Prostate gland (tissue), 2 donors: Measurements from ENCODE around the gene SCAANT1. TPM values are rescaled to one million over a fixed set of nuclear protein-coding genes. Genes with fewer than 3 reads are reported as not detected.

Experiments
- DNase-seq: peaks from one replicate; pipeline ENCODE4 v3.0.0-alpha.2; 2019; ENCODE audit warnings: low spot score
- H3K27ac ChIP-seq, 2 donors: fragments of 200-600 bp; sonication (generic); 2 replicates each; pipeline ENCODE4 v1.5.1; 2017 to 2019
- H3K27me3 ChIP-seq: fragments of 200-600 bp; sonication (generic); replicated peaks from 2 replicates; pipeline ENCODE4 v1.5.1; 2019; ENCODE audit not compliant: insufficient read depth
- H3K36me3 ChIP-seq, 2 donors: fragments of 200-600 bp; sonication (generic); 1 replicate in 1 of 2; 2 replicates in 1 of 2; pipeline versions ENCODE4 v1.5.1 to v1.8.1; 2017 to 2019
- H3K4me1 ChIP-seq: fragments of 200-600 bp; sonication (generic); replicated peaks from 2 replicates; pipeline ENCODE4 v1.5.1; 2019
- H3K4me3 ChIP-seq, 2 donors: fragments of 200-600 bp; sonication (generic); 2 replicates each; pipeline ENCODE4 v1.5.1; 2017 to 2019
- H3K9me3 ChIP-seq: fragments of 200-600 bp; sonication (generic); 2 replicates; pipeline ENCODE4 v1.5.1; 2017
- CTCF ChIP-seq, 4 experiments: fragments of 200-600 bp in 2 of 4; fragments of 450-650 bp in 2 of 4; sonication (generic) in 2 of 4; IDR thresholded peaks; 1 replicate in 3 of 4; 2 replicates in 1 of 4; pipeline ENCODE4 v1.5.1; 2016 to 2019; ENCODE audit warnings: antibody characterized with exemption in 4 of 4, mild to moderate bottlenecking in 2 of 4, moderate library complexity in 2 of 4
- POLR2A ChIP-seq: fragments of 450-650 bp; IDR thresholded peaks from one replicate; pipeline ENCODE4 v1.6.1; 2016; ENCODE audit warnings: antibody characterized with exemption, mild to moderate bottlenecking
- POLR2AphosphoS5 ChIP-seq: sonication (generic); formaldehyde crosslinking; IDR thresholded peaks from one replicate; pipeline ENCODE4 v1.6.1; 2017; ENCODE audit warnings: antibody characterized with exemption
- WGBS: methylation state at CpG from one replicate; pipeline ENCODE4 v1.1.5; 2018; 5-methylcytosine and 5-hydroxymethylcytosine counted together
- intact Hi-C: fragments of 100-400 bp; cut with DNase I; formaldehyde crosslinking; loops from one replicate; pipeline ENCODE4 v1.14.2; 2022
- total RNA-seq, 2 donors: library from RNA; depleted of rRNA; stranded (reverse); fragments of >200 nt; gene quantifications; one replicate each; pipeline ENCODE4 v1.1.0, GENCODE V29; 2016

Gene SCAANT1
- total RNA-seq, 2 donors from 2014 or later = not detected

- no peaks in the 10 kb centered on the region for H3K4me1 ChIP-seq
- intact Hi-C loops = no loop called here
These were observed 25.8 kb upstream of the SCAANT1 start for GRCh38 chr3:63937661-63938651.

GRCh38 chr3:63936925-63937324 is 24.7 kb upstream of the SCAANT1 start:
- 67% methylated on average over 4 of the region's 4 CpGs for WGBS
- Histone ChIP-seq H3K4me1 (no peaks in the 10 kb centered on the region), H3K27ac (no peak overlapping the region), H3K36me3 (no peaks in the 10 kb centered on the region), H3K9me3 (no peaks in the 10 kb centered on the region), H3K27me3 (no peaks in the 10 kb centered on the region), H3K4me3 (no peak overlapping the region)
- TF ChIP-seq POLR2A (no peak), CTCF (IDR thresholded peaks at IDR 0.05) (no peak), POLR2AphosphoS5 (no peak)
- DNase-seq = no peak
- intact Hi-C loops = no loop called here

More at GRCh38 chr3:63937661-63938651, 25.8 kb upstream of the SCAANT1 start:
- no peak overlapping the region for H3K4me3 ChIP-seq
- no peaks in the 10 kb centered on the region for H3K9me3 ChIP-seq
- H3K27me3 ChIP-seq = no peaks in the 10 kb centered on the region
- H3K27ac ChIP-seq = no peak overlapping the region
- DNase-seq = peak; percentile 60
- H3K36me3 ChIP-seq = no peaks in the 10 kb centered on the region
- TF ChIP-seq POLR2A (no peak), POLR2AphosphoS5 (peak; percentile 70)
- whole genome bisulfite sequencing = 57% methylated on average over 6 of the region's 6 CpGs

- Histone ChIP-seq H3K4me1 (no peaks in the 10 kb centered on the region), H3K4me3 (no peak overlapping the region), H3K27ac (no peak overlapping the region), H3K27me3 (no peaks in the 10 kb centered on the region), H3K9me3 (no peaks in the 10 kb centered on the region), H3K36me3 (no peaks in the 10 kb centered on the region)
- DNase-seq = no peak
- 85% methylated on average over 6 of the region's 6 CpGs for WGBS
- intact Hi-C loops = no loop called here
- TF ChIP-seq POLR2AphosphoS5 (no peak), CTCF (IDR thresholded peaks at IDR 0.05) (no peak), POLR2A (no peak)
These were observed 22.1 kb upstream of the SCAANT1 start for GRCh38 chr3:63934041-63934866.

GRCh38 chr3:63933459-63933858 is 21.3 kb upstream of the SCAANT1 start:
- no peaks in the 10 kb centered on the region for H3K9me3 ChIP-seq
- H3K27me3 ChIP-seq = no peaks in the 10 kb centered on the region
- no peak overlapping the region for H3K27ac ChIP-seq
- H3K4me1 ChIP-seq = no peaks in the 10 kb centered on the region
- no peaks in the 10 kb centered on the region for H3K36me3 ChIP-seq
- DNase-seq = no peak
- 82% methylated on average over 1 of the region's 1 CpG for WGBS
- intact Hi-C loops = no loop called here
- no peak overlapping the region for H3K4me3 ChIP-seq
- no peak for TF ChIP-seq POLR2AphosphoS5
- TF ChIP-seq POLR2A = no peak
- no peak for TF ChIP-seq CTCF (IDR thresholded peaks at IDR 0.05)

GRCh38 chr3:63932509-63933212 is 20.5 kb upstream of the SCAANT1 start:
- no peak for TF ChIP-seq POLR2A
- no peak for TF ChIP-seq CTCF (IDR thresholded peaks at IDR 0.05)
- no peak for TF ChIP-seq POLR2AphosphoS5
- WGBS = 53% methylated on average over 3 of the region's 3 CpGs
- no peaks in the 10 kb centered on the region for H3K27me3 ChIP-seq

More at GRCh38 chr3:63932509-63933212, 20.5 kb upstream of the SCAANT1 start:
- no peaks in the 10 kb centered on the region for H3K4me1 ChIP-seq
- intact Hi-C loops = no loop called here
- H3K4me3 ChIP-seq = no peak overlapping the region
- DNase-seq = no peak
- no peak overlapping the region for H3K27ac ChIP-seq
- H3K9me3 ChIP-seq = no peaks in the 10 kb centered on the region
- H3K36me3 ChIP-seq = no peaks in the 10 kb centered on the region
